IMR-90 (cell line): ENCODE results near the gene SMPDL3A. TPM values are rescaled to one million over a fixed set of nuclear protein-coding genes. Genes with fewer than 3 reads are reported as not detected.

Source experiments
- ATAC-seq: fragments of 200-7000 bp; cut with Tn5 transposase; 2 replicates; pipeline ENCODE4 v1.9.1; 2020; ENCODE audit warnings: low read depth, mild to moderate bottlenecking, moderate library complexity
- BruUV-seq: library from RNA; stranded (reverse); fragments of 400-500 nt; replicated peaks from 2 replicates; lab custom pipeline; 2021; lab: Mats Ljungman, UMichigan
- CTCF ChIA-PET: fragments of 300-600 bp; formaldehyde crosslinking; extraction: SDS; loops from one replicate; lab custom pipeline; 2021; ENCODE audit warnings: antibody characterized with exemption; lab: Yijun Ruan, JAX
- POLR2A ChIA-PET: fragments of 300-600 bp; sonication (Branson Sonifier 250); formaldehyde crosslinking; loops from one replicate; lab custom pipeline; 2022; ENCODE audit warnings: antibody characterized with exemption; ENCODE audit not compliant: unreplicated experiment; lab: Charles Lee
- DNase-seq: peaks from one replicate; pipeline ENCODE4 v3.0.0; 2013
- H2AFZ ChIP-seq: replicated peaks from 2 replicates; pipeline ENCODE3; 2013; ENCODE audit warnings: low read length, mild to moderate bottlenecking; ENCODE audit not compliant: poor library complexity
- H2AK5ac ChIP-seq: 2 replicates; pipeline ENCODE4 v1.6.1; 2013; ENCODE audit warnings: low read depth, low read length, inconsistent platforms
- H2AK9ac ChIP-seq: replicated peaks from 2 replicates; pipeline ENCODE3; 2013; ENCODE audit warnings: mild to moderate bottlenecking, low read depth, low read length, moderate library complexity; ENCODE audit not compliant: poor library complexity
- H2BK120ac ChIP-seq: 2 replicates; pipeline ENCODE4 v1.6.1; 2013; ENCODE audit warnings: low read depth, low read length, inconsistent platforms
- H2BK15ac ChIP-seq: 3 replicates; pipeline ENCODE4 v1.6.1; 2013; ENCODE audit warnings: low read depth, low read length, inconsistent platforms
- H2BK20ac ChIP-seq: 2 replicates; pipeline ENCODE4 v1.6.1; 2013; ENCODE audit warnings: low read depth, mild to moderate bottlenecking, inconsistent platforms, low read length, moderate library complexity
- H2BK5ac ChIP-seq: 2 replicates; pipeline ENCODE4 v1.6.1; 2013; ENCODE audit warnings: mild to moderate bottlenecking, low read depth, low read length, inconsistent platforms; ENCODE audit not compliant: poor library complexity, severe bottlenecking
- H3K14ac ChIP-seq: replicated peaks from 2 replicates; pipeline ENCODE4 v1.6.1; 2013; ENCODE audit warnings: low read depth, low read length, inconsistent platforms
- H3K18ac ChIP-seq: 2 replicates; pipeline ENCODE4 v1.6.1; 2013; ENCODE audit warnings: low read depth, low read length, control low read depth
- H3K23ac ChIP-seq: 2 replicates; pipeline ENCODE4 v1.6.1; 2013; ENCODE audit warnings: low read depth, low read length, inconsistent platforms
- H3K27ac ChIP-seq: 2 replicates; pipeline ENCODE4 v1.5.1; 2013; ENCODE audit warnings: mild to moderate bottlenecking, control low read depth, low read length; ENCODE audit not compliant: insufficient read depth
- H3K27me3 ChIP-seq: 2 replicates; pipeline ENCODE4 v1.6.1; 2013; ENCODE audit warnings: low read length; ENCODE audit not compliant: control insufficient read depth, insufficient read depth
- H3K36me3 ChIP-seq: 2 replicates; pipeline ENCODE4 v1.6.1; 2013; ENCODE audit warnings: low read length, mixed read lengths; ENCODE audit not compliant: control insufficient read depth, insufficient read depth
- H3K4ac ChIP-seq: 2 replicates; pipeline ENCODE4 v1.6.1; 2013; ENCODE audit warnings: low read depth, low read length, inconsistent platforms
- H3K4me1 ChIP-seq: 2 replicates; pipeline ENCODE4 v1.6.1; 2013; ENCODE audit warnings: low read length, mixed read lengths; ENCODE audit not compliant: control insufficient read depth, insufficient read depth
- H3K4me2 ChIP-seq: 2 replicates; pipeline ENCODE4 v1.6.1; 2013; ENCODE audit warnings: low read depth, mild to moderate bottlenecking, control low read depth, low read length, moderate library complexity
- H3K4me3 ChIP-seq: 2 replicates; pipeline ENCODE4 v1.5.1; 2013; ENCODE audit warnings: low read depth, mild to moderate bottlenecking, control low read depth, low read length, moderate library complexity; ENCODE audit not compliant: insufficient read depth
- H3K56ac ChIP-seq: 2 replicates; pipeline ENCODE4 v1.6.1; 2013; ENCODE audit warnings: low read length, inconsistent platforms; ENCODE audit not compliant: insufficient read depth; ENCODE audit errors: extremely low read depth
- H3K79me1 ChIP-seq, 2 experiments: 2 replicates each; pipeline ENCODE4 v1.6.1; 2013; ENCODE audit warnings: low read length in 2 of 2, inconsistent platforms in 1 of 2, low read depth in 1 of 2
- H3K9ac ChIP-seq: 2 replicates; pipeline ENCODE4 v1.6.1; 2013; ENCODE audit warnings: low read depth, low read length, control low read depth
- H3K9me1 ChIP-seq: 2 replicates; pipeline ENCODE4 v1.6.1; 2013; ENCODE audit warnings: low read length, inconsistent platforms; ENCODE audit not compliant: insufficient read depth
- H3K9me3 ChIP-seq: 2 replicates; pipeline ENCODE4 v1.6.1; 2013; ENCODE audit warnings: low read length; ENCODE audit not compliant: control insufficient read depth, insufficient read depth
- H4K20me1 ChIP-seq: 2 replicates; pipeline ENCODE4 v1.6.1; 2013; ENCODE audit warnings: low read length, inconsistent platforms; ENCODE audit not compliant: insufficient read depth
- H4K5ac ChIP-seq: 2 replicates; pipeline ENCODE4 v1.6.1; 2013; ENCODE audit warnings: mild to moderate bottlenecking, low read depth, low read length, control low read depth
- H4K8ac ChIP-seq, 2 experiments: 2 replicates each; pipeline ENCODE4 v1.6.1; 2013; ENCODE audit warnings: low read depth in 2 of 2, low read length in 2 of 2, control low read depth in 1 of 2, inconsistent platforms in 1 of 2
- H4K91ac ChIP-seq: 2 replicates; pipeline ENCODE4 v1.6.1; 2013; ENCODE audit warnings: low read depth, low read length, inconsistent platforms; ENCODE audit not compliant: insufficient read depth
- BHLHE40 ChIP-seq: fragments of 150-350 bp; IDR thresholded peaks from 2 replicates; pipeline ENCODE4 v1.6.1; 2016; ENCODE audit warnings: mild to moderate bottlenecking, low read depth, low read length
- CEBPB ChIP-seq: IDR thresholded peaks from 2 replicates; pipeline ENCODE4 v1.6.1; 2012; ENCODE audit warnings: low read depth, low read length, improper control_type of control experiment
- MAFK ChIP-seq: IDR thresholded peaks from 2 replicates; pipeline ENCODE4 v1.6.1; 2012; ENCODE audit warnings: low read depth, low read length, improper control_type of control experiment
- MXI1 ChIP-seq: IDR thresholded peaks from 2 replicates; pipeline ENCODE4 v1.6.1; 2012; ENCODE audit warnings: low read depth, mild to moderate bottlenecking, low read length, moderate library complexity, borderline replicate concordance
- RCOR1 ChIP-seq: IDR thresholded peaks from 2 replicates; pipeline ENCODE4 v1.6.1; 2012; ENCODE audit warnings: mild to moderate bottlenecking, low read length, improper control_type of control experiment; ENCODE audit not compliant: insufficient replicate concordance
- SMC3 ChIP-seq: fragments of 150-350 bp; IDR thresholded peaks from 2 replicates; pipeline ENCODE4 v1.6.1; 2016; ENCODE audit warnings: low read depth, mild to moderate bottlenecking, antibody characterized with exemption, low read length, moderate library complexity
- WGBS, 2 experiments: methylation state at CpG; one replicate each; pipeline versions ENCODE4 v1.1.5 to v1.1.7; 2013; ENCODE audit warnings: missing lambda C conversion rate in 2 of 2; ENCODE audit not compliant: insufficient read length in 1 of 2; ENCODE audit errors: extremely low coverage in 2 of 2; 5-methylcytosine and 5-hydroxymethylcytosine counted together
- dilution Hi-C: fragments of 300-500 bp; cut with HindIII; formaldehyde crosslinking; loops from one replicate; pipeline ENCODE4 v1.14.3; 2018; ENCODE audit warnings: low sequenced_read_pairs; ENCODE audit not compliant: unreplicated experiment
- in situ Hi-C: fragments of 300-500 bp; cut with MboI; formaldehyde crosslinking; loops from 3 replicates; pipeline ENCODE4 v1.14.3; 2019; ENCODE audit warnings: low sequenced_read_pairs, inconsistent platforms, mixed read lengths
- intact Hi-C: fragments of 100-400 bp; cut with micrococcal nuclease; formaldehyde crosslinking; loops from 2 replicates; pipeline ENCODE4 v1.10.0; 2022
- polyA plus RNA-seq, 3 experiments: library from polyadenylated mRNA; depleted of rRNA; stranded (reverse); fragments of >200 nt; gene quantifications; 2 replicates each; pipeline ENCODE4 v1.2.3, GENCODE V29; 2012; ENCODE audit warnings: low replicate concordance in 1 of 3
- total RNA-seq: library from RNA; depleted of rRNA; stranded (reverse); fragments of >200 nt; gene quantifications from 2 replicates; pipeline ENCODE4 v1.2.3, GENCODE V29; 2012
- TF ChIP-seq, protein P1 (sequence below): fragments of 150-350 bp; IDR thresholded peaks from 2 replicates; pipeline ENCODE4 v1.6.1; 2017; ENCODE audit warnings: mild to moderate bottlenecking, antibody characterized with exemption, low read length, low read depth

The SMPDL3A gene
- total and polyA plus RNA-seq, 2 of the 4 experiments (the other 2 are of a cell fraction): 9.9 to 14.2 TPM

DNA sequence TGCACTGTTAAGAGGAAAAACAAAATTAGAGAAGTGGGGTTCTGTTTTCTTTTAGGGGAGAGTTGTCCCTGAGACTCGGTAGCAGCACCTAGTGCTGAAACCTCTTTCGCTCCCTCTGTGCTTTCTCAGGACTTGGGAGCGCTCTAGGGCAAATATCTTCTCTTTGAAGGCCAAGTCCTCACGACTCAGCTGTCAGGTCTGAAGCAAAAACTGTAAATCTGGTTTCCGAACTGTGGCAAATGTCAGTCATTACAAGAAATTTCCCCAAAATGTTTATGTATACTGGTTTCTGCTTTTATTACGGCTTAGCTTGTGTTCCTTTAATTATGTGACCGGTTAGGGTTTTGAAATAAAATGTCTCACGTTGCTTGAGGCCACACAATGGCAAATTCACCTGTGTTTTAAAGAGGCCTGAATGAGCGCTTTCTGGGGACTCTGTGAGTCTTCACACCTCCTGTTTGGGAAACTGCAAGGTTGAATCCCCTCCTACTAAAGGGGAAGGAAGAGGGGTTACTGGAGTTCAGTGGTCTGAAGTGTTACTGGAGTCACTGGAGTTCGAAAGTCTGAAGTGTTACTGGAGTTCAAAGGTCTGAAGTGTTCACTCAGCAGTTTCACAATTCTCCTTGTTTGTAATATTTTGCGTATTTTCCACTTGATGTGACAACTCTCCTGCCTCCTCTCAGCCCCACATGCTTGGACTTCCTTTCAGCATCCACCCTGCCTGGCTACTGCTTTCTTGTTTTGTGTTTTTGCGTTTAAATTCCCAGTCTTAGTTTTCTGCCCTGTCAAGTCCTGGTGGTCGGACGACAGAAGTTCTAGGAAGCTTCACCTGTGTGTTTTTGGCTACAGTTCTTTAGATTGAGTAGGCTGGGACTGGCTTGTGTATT lies 1.6 kb downstream of the SMPDL3A start:
- peak overlapping the region; percentile 90 for H2BK5ac ChIP-seq
- peak overlapping the region; percentile 80 for H2BK120ac ChIP-seq
- no peaks in the 10 kb centered on the region for H3K27me3 ChIP-seq
- H4K8ac ChIP-seq: peak overlapping the region; percentile 33 to 96; a peak in 2 of 4 replicates
- TF ChIP-seq SMC3: no peak
- no peak for TF ChIP-seq BHLHE40
- TF ChIP-seq MXI1: no peak
- no peak for TF ChIP-seq CEBPB
- TF ChIP-seq MAFK: peak; percentile 35; the same call in 1 of the 2 replicates
- no peak for TF ChIP-seq RCOR1
- TF ChIP-seq, protein P1, sequence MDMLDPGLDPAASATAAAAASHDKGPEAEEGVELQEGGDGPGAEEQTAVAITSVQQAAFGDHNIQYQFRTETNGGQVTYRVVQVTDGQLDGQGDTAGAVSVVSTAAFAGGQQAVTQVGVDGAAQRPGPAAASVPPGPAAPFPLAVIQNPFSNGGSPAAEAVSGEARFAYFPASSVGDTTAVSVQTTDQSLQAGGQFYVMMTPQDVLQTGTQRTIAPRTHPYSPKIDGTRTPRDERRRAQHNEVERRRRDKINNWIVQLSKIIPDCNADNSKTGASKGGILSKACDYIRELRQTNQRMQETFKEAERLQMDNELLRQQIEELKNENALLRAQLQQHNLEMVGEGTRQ: no peak
- H3K36me3 ChIP-seq: peaks cover 3% of the 10 kb centered on the region; the same call in 1 of the 2 replicates
- H2AK5ac ChIP-seq: peak overlapping the region; percentile 52; the same call in 1 of the 2 replicates
- peak overlapping the region; percentile 89 for H3K23ac ChIP-seq
- no peaks in the 10 kb centered on the region for H3K9me1 ChIP-seq
- H4K5ac ChIP-seq: peak overlapping the region; percentile 83
- BruUV-seq: TSS peak; percentile 40
- peaks cover 4 to 28% of the 10 kb centered on the region in 2 experiments; a peak in 2 of 4 replicates for H3K79me1 ChIP-seq
- CTCF ChIA-PET: interaction anchor here (1.3 to 1.4 kb wide), 2 partner anchors 28 to 41 kb away, joined by 3 to 4 read pairs; no protein-coding TSS in a partner anchor
- H2AK9ac ChIP-seq: no peak overlapping the region
- H3K4me1 ChIP-seq: peaks cover 9% of the 10 kb centered on the region
- H3K56ac ChIP-seq: peak overlapping the region; percentile 91
- peak overlapping the region; percentile 80 for H4K91ac ChIP-seq
- H3K4me3 ChIP-seq: peak overlapping the region; percentile 63
- H3K18ac ChIP-seq: peak overlapping the region; percentile 73
- no peaks in the 10 kb centered on the region for H4K20me1 ChIP-seq
- DNase-seq: peak; percentile 30
- peak overlapping the region; percentile 95 for H2AFZ ChIP-seq
- peak overlapping the region; percentile 79 for H3K9ac ChIP-seq
- intact Hi-C loops: no loop called here
- peak overlapping the region; percentile 33; the same call in 2 of the 3 replicates for H2BK15ac ChIP-seq
- no peak for ATAC-seq
- in situ Hi-C loops: no loop called here
- peak overlapping the region; percentile 87 for H3K4ac ChIP-seq
- 67% methylated on average over 1 of the region's 14 CpGs; no CpG with 5 or more reads in 1 of the 2 experiments for WGBS, 2 experiments
- H3K4me2 ChIP-seq: peak overlapping the region; percentile 82
- H2BK20ac ChIP-seq: peak overlapping the region; percentile 72; the same call in 1 of the 2 replicates
- H3K14ac ChIP-seq: peak overlapping the region; percentile 83
- POLR2A ChIA-PET: no interaction called here
- dilution Hi-C loops: no loop called here
- peak overlapping the region; percentile 85; the same call in 1 of the 2 replicates for H3K27ac ChIP-seq
- H3K9me3 ChIP-seq: no peaks in the 10 kb centered on the region
